H1 (cell line): Measurements from ENCODE around the gene APH1B.

Source experiments
- CTCF ChIP-seq, 3 experiments: IDR thresholded peaks; 1 replicate in 2 of 3; 2 replicates in 1 of 3; pipeline versions ENCODE4 v1.5.1 to v1.6.1; 2011; ENCODE audit warnings: low read length in 3 of 3, mild to moderate bottlenecking in 3 of 3, inconsistent platforms in 2 of 3, low read depth in 1 of 3, moderate library complexity in 1 of 3; ENCODE audit not compliant: insufficient read depth in 1 of 3; ENCODE audit errors: control extremely low read depth in 1 of 3
- GTF2F1 ChIP-seq: IDR thresholded peaks from 2 replicates; pipeline ENCODE4 v1.6.1; 2012; ENCODE audit warnings: low read depth, low read length, improper control_type of control experiment, borderline replicate concordance
- JUND ChIP-seq: IDR thresholded peaks from 2 replicates; pipeline ENCODE4 v1.6.1; 2011; ENCODE audit warnings: mild to moderate bottlenecking, improper control_type of control experiment, low read length
- RFX5 ChIP-seq: IDR thresholded peaks from 2 replicates; pipeline ENCODE4 v1.6.1; 2011; ENCODE audit warnings: low read depth, low read length, improper control_type of control experiment, borderline replicate concordance
- TBP ChIP-seq: IDR thresholded peaks from 2 replicates; pipeline ENCODE4 v1.6.1; 2011; ENCODE audit warnings: low read depth, low read length, improper control_type of control experiment

DNA sequence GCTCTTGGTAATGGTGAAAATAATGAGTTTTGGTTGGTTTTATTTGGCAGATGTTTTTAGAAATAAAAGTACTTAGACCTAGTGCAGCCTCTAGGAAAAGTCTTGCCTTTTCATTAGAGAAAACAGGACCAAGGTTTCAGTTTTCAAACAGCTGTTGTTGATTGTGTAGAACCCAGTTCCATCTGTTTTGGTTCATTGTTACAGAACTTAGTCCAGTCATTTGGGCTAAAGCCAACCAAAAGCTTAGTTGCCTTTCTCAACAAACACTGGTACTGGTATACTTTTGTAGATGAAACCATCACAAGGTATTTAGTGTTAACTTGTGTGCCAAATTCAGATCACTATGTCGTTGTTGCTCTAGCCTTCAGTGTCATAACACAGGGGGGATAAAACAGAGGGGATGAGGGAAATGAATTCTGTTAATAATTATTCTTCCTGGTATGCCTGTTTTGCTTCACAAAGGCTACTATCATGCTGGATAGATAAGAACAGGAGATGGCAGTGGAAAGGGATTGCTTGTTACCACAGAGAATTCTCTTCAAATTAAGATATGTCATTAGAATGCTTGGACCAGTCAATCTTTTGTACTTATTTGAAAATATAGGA lies 12.6 kb upstream of the APH1B start:
- no peak for TF ChIP-seq TBP
- TF ChIP-seq JUND: no peak
- no peak for TF ChIP-seq RFX5
- no peak for TF ChIP-seq GTF2F1
- TF ChIP-seq CTCF (IDR thresholded peaks at IDR 0.05; ENCODE audit: control extremely low read depth in 1 of 3, insufficient read depth in 1 of 3, low read depth in 1 of 3, low read length in 3 of 3): no peak
